Hematopoietic multipotent progenitor cell treated with erythropoietin and hydrocortisone succinate and interleukin-3 and kit ligand, for 8 days (in vitro differentiated cells): ENCODE measurements around the gene USB1.

Experiments used
- DNase-seq: peaks from one replicate; pipeline ENCODE4 v3.0.0-alpha.2; 2015

The USB1 gene

GRCh38 chr16:57970970-57971369 is 30.2 kb upstream of the USB1 start, which contains the start of gene CNGB1:
Gene CNGB1, minus strand, starts transcription at chr16:57971128. Its CDS starts 3,842 bp downstream, at chr16:57967286.
- no peak for DNase-seq

- no peak for DNase-seq
These were observed 29.4 kb upstream of the USB1 start for GRCh38 chr16:57971848-57972247.

- no peak for DNase-seq
These were observed 28.9 kb upstream of the USB1 start for GRCh38 chr16:57972306-57972705.

- DNase-seq: peak; percentile 90
These were observed 24.8 kb upstream of the USB1 start for GRCh38 chr16:57976331-57976796.

- DNase-seq: peak; percentile 27
These were observed 23.7 kb upstream of the USB1 start for GRCh38 chr16:57977418-57978069.

GRCh38 chr16:57978070-57978465 is 23.1 kb upstream of the USB1 start:
- DNase-seq: peak; percentile 18

- no peak for DNase-seq
These were observed 22.1 kb upstream of the USB1 start for GRCh38 chr16:57979006-57979585.

- no peak for DNase-seq
These were observed 19.6 kb upstream of the USB1 start for GRCh38 chr16:57981636-57982035.

GRCh38 chr16:57982385-57982784 is 18.8 kb upstream of the USB1 start:
- no peak for DNase-seq

- peak; percentile 83 for DNase-seq
These were observed 16.6 kb upstream of the USB1 start for GRCh38 chr16:57984443-57985203.

GRCh38 chr16:57985204-57986181 is 15.7 kb upstream of the USB1 start:
- DNase-seq: no peak

GRCh38 chr16:57986196-57986595 is 15.0 kb upstream of the USB1 start:
- DNase-seq: no peak

- no peak for DNase-seq
These were observed 13.6 kb upstream of the USB1 start for GRCh38 chr16:57987441-57988177.

- DNase-seq: no peak
These were observed 12.3 kb upstream of the USB1 start for GRCh38 chr16:57988929-57989328.

GRCh38 chr16:57991551-57992059 is 9.6 kb upstream of the USB1 start:
- DNase-seq: no peak

- DNase-seq: no peak
These were observed 9.1 kb upstream of the USB1 start for GRCh38 chr16:57992084-57992483.

GRCh38 chr16:57993438-57993837 is 7.8 kb upstream of the USB1 start:
- DNase-seq: no peak

- no peak for DNase-seq
These were observed 7.3 kb upstream of the USB1 start for GRCh38 chr16:57993897-57994296.

GRCh38 chr16:57994361-57994760 is 6.8 kb upstream of the USB1 start:
- DNase-seq: no peak

GRCh38 chr16:57994778-57995177 is 6.4 kb upstream of the USB1 start:
- peak; percentile 79 for DNase-seq

GRCh38 chr16:57995721-57996405 is 5.3 kb upstream of the USB1 start:
- no peak for DNase-seq
